Endothelial cell (in vitro differentiated cells): ENCODE data around the gene GNA12. TPM values are rescaled to one million over a fixed set of nuclear protein-coding genes. Genes with fewer than 3 reads are reported as not detected.
"Not testable (repeated sequence)": the region's sequence is repeated elsewhere in the genome, so short reads cannot be mapped to it uniquely, and the experiment has no call there.

Experiments
- DNase-seq: peaks from one replicate; pipeline ENCODE4 v3.0.0; 2021; ENCODE audit warnings: low spot score
- H3K27ac Mint-ChIP-seq: one replicate; pipeline ENCODE4 v1.8.0; 2021; ENCODE audit warnings: mixed read lengths, inconsistent platforms; ENCODE audit not compliant: unreplicated experiment
- H3K27me3 Mint-ChIP-seq: one replicate; pipeline ENCODE4 v1.8.0; 2021; ENCODE audit warnings: mild to moderate bottlenecking, moderate library complexity, mixed read lengths, inconsistent platforms; ENCODE audit not compliant: unreplicated experiment
- H3K36me3 Mint-ChIP-seq: one replicate; pipeline ENCODE4 v1.8.0; 2021; ENCODE audit warnings: mild to moderate bottlenecking, low read depth, mixed read lengths, inconsistent platforms; ENCODE audit not compliant: unreplicated experiment
- H3K4me1 Mint-ChIP-seq: one replicate; pipeline ENCODE4 v1.8.0; 2021; ENCODE audit warnings: mild to moderate bottlenecking, mixed read lengths, inconsistent platforms; ENCODE audit not compliant: unreplicated experiment
- H3K4me3 Mint-ChIP-seq: one replicate; pipeline ENCODE4 v1.8.0; 2021; ENCODE audit warnings: mild to moderate bottlenecking, mixed read lengths, inconsistent platforms; ENCODE audit not compliant: unreplicated experiment
- H3K9me3 Mint-ChIP-seq: one replicate; pipeline ENCODE4 v1.8.0; 2021; ENCODE audit warnings: mixed read lengths, inconsistent platforms; ENCODE audit not compliant: unreplicated experiment
- total RNA-seq: library from RNA; stranded (reverse); fragmentation: NEBNext Ultra II Directional; extraction: Animal tissue kit (Norgen Biotek cat#: 25700); gene quantifications from one replicate; pipeline ENCODE4 v1.2.1, GENCODE V29; 2021; ENCODE audit not compliant: unreplicated experiment
- TF ChIP-seq, protein P1 (sequence below): fragments of 200-600 bp; sonication (generic); IDR thresholded peaks from one replicate; pipeline ENCODE4 v1.5.0; 2021; ENCODE audit warnings: antibody characterized with exemption; ENCODE audit not compliant: unreplicated experiment

GNA12 gene
- total RNA-seq, 1 donor from 2014 or later = 105 TPM

DNA sequence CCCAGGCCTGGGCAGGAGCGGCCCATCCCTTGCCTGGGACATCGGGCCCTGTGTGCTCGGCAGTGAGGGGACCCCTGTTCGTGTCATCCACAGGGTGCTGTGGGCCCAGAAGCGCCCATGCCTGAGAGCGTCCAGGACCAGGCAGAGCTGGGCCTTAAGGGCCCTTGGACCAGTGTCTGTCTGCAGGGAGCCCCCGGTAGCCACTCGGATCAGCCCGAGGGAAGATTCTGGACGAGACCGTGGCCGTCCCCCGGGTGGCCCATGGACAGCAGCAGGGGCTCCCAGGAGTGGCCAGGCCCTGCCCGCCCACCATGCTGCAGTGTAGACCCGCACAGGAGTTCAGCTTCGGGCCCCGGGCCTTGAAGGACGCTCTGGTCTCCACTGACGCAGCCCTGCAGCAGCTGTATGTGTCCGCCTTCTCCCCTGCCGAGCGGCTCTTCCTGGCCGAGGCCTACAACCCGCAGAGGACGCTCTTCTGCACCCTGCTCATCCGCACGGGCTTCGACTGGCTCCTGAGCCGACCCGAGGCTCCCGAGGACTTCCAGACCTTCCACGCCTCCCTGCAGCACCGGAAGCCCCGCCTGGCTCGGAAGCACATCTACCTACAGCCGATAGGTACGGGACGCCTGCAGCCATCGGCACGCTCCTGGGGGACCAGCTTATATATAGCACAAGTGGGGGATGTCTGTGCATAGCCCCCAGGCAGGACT lies 143.8 kb downstream of the GNA12 start:
- TF ChIP-seq, protein P1, sequence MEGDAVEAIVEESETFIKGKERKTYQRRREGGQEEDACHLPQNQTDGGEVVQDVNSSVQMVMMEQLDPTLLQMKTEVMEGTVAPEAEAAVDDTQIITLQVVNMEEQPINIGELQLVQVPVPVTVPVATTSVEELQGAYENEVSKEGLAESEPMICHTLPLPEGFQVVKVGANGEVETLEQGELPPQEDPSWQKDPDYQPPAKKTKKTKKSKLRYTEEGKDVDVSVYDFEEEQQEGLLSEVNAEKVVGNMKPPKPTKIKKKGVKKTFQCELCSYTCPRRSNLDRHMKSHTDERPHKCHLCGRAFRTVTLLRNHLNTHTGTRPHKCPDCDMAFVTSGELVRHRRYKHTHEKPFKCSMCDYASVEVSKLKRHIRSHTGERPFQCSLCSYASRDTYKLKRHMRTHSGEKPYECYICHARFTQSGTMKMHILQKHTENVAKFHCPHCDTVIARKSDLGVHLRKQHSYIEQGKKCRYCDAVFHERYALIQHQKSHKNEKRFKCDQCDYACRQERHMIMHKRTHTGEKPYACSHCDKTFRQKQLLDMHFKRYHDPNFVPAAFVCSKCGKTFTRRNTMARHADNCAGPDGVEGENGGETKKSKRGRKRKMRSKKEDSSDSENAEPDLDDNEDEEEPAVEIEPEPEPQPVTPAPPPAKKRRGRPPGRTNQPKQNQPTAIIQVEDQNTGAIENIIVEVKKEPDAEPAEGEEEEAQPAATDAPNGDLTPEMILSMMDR = no peak
- H3K9me3 Mint-ChIP-seq = no peaks in the 10 kb centered on the region
- peaks cover 3% of the 10 kb centered on the region for H3K4me1 Mint-ChIP-seq
- H3K27ac Mint-ChIP-seq = no peak overlapping the region
- no peaks in the 10 kb centered on the region for H3K36me3 Mint-ChIP-seq
- no peak overlapping the region for H3K4me3 Mint-ChIP-seq
- peaks cover 17% of the 10 kb centered on the region for H3K27me3 Mint-ChIP-seq
- DNase-seq = no peak

DNA sequence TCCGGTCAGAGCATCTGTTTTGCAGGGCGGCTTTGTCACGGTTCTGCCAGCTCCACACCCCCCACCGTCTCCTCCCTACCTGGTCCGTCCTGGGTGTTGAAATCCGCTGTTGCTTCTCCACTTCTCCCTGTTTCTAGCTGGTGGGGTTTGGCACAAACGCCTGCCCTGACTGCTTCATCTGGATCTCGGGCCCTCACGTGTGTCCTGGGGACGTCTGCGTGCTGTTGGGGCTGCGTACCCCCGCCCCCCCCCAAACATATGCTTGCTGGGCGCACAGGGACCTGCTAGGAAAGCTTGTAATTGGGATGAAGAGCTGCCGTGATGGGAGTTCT lies 144.9 kb downstream of the GNA12 start:
- Mint-ChIP-seq H3K36me3 (no peaks in the 10 kb centered on the region), H3K9me3 (no peaks in the 10 kb centered on the region), H3K4me1 (peaks cover 3% of the 10 kb centered on the region), H3K27ac (no peak overlapping the region), H3K4me3 (no peak overlapping the region), H3K27me3 (peaks cover 17% of the 10 kb centered on the region)
- TF ChIP-seq, protein P1 = no peak
- DNase-seq = no peak

DNA sequence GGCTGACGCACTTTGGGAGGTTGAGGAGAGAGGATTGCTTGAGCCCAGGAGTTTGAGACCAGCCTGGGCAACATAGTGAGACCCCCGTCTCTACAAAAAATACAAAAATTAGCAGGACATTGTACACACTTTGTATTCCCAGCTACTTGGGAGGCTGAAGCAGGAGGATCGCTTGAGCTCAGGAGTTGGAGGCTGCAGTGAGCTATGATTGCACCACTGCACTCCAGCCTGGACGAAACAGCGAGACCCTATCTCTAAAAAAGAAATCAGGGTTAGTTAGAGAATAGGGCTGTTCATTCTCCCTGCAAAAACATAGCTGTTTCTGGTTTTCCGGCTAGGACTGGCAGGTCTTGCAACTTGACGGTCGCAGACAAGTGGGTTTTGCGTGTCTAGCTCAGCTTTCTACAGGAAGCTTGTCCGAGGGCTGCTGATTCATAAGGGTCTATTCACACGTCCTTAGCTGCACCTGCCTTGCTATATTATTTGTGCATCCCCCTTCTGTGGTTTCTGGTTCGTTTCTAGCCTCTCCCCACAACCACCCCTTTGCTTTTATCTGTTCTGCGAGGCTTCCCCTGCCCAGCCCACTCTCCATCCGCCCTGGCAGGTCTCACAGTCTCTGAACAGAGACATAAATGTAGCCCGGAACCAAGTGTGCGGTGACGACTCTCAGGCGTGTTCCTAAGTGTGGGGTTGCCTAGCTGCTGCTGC lies 145.4 kb downstream of the GNA12 start:
- DNase-seq = no peak
- TF ChIP-seq, protein P1 = no peak
- H3K4me1 Mint-ChIP-seq = peaks cover 3% of the 10 kb centered on the region
- H3K4me3 Mint-ChIP-seq = no peak overlapping the region
- no peak overlapping the region for H3K27ac Mint-ChIP-seq
- peaks cover 17% of the 10 kb centered on the region for H3K27me3 Mint-ChIP-seq
- no peaks in the 10 kb centered on the region for H3K36me3 Mint-ChIP-seq
- no peaks in the 10 kb centered on the region for H3K9me3 Mint-ChIP-seq

DNA sequence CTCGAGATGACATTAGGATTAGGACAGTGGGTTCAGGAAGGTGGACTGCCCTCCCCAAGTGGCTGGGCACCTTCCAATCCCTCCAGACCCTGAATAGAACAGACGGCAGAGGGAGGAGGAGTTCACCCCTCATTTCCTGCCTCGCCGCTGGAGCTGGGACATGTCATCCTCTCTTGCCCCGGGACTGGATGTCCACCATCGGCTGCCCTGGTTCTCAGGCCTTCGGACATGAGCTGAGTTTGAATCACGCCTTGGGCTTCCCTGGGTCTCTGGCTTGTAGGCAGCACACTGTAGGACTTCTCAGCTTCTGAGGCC lies 150.0 kb downstream of the GNA12 start:
- H3K4me1 Mint-ChIP-seq, H3K36me3 Mint-ChIP-seq, DNase-seq, H3K9me3 Mint-ChIP-seq, H3K4me3 Mint-ChIP-seq, H3K27ac Mint-ChIP-seq: not testable (repeated sequence)
- peaks cover 11% of the 10 kb centered on the region for H3K27me3 Mint-ChIP-seq

DNA sequence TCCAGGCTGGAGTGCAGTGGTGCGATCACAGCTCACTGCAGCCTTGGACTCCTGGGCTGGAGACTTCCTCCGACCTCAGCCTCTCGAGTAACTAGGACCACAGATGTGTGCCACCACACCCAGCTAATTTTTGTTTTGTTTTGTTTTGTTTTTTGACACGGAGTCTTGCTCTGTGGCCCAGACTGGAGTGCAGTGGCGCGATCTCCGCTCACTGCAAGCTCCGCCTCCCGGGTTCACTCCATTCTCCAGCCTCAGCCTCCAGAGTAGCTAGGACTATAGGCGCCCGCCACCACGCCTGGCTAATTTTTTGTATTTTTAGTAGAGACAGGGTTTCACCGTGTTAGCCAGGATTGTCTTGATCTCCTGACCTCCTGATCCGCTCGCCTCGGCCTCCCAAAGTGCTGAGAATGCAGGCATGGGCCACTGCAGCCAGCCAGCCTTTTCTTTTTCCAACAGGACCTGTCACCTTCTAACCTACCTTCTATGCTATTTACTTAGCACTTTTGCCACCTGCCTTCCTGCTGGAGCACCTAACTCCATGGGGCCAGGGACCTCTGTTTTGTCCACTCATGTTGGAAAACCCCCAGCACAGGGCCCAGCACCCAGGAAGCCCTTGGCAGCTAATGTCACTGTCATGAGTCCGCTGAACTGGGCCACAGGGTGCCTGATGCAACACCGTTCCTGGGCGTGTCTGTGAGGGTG lies 150.5 kb downstream of the GNA12 start:
- H3K4me3 Mint-ChIP-seq, H3K27ac Mint-ChIP-seq, H3K36me3 Mint-ChIP-seq: not testable (repeated sequence)

DNA sequence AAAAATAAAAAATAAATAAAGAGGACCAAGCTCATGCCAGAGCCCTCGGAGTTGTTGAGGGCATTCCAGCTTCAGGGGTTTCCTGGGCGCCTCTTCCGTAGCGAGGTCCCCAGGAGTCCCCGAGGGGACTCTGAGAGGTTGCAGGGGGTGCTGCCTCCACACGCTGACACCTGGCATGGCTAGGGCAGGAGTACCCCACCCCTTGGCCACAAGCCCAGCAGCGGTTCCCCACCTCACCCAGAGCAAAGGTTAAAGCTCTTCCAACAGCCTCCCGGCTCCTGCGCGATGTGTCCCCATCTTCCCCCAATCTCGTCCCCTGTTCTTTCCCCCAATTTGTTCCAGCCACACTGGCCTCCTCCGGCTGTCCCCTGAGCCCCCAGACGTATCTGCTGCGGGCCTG lies 151.6 kb downstream of the GNA12 start:
- TF ChIP-seq, protein P1 = no peak
- Mint-ChIP-seq H3K4me3 (no peak overlapping the region), H3K4me1 (peaks cover 11% of the 10 kb centered on the region), H3K27me3 (peaks cover 10% of the 10 kb centered on the region), H3K36me3 (no peaks in the 10 kb centered on the region), H3K27ac (no peak overlapping the region), H3K9me3 (no peaks in the 10 kb centered on the region)
- no peak for DNase-seq

More for the DNA sequence above, 150.5 kb downstream of the GNA12 start:
- peaks cover 11% of the 10 kb centered on the region for H3K4me1 Mint-ChIP-seq
- H3K27me3 Mint-ChIP-seq = peaks cover 14% of the 10 kb centered on the region
- not testable (repeated sequence) for H3K9me3 Mint-ChIP-seq, DNase-seq

DNA sequence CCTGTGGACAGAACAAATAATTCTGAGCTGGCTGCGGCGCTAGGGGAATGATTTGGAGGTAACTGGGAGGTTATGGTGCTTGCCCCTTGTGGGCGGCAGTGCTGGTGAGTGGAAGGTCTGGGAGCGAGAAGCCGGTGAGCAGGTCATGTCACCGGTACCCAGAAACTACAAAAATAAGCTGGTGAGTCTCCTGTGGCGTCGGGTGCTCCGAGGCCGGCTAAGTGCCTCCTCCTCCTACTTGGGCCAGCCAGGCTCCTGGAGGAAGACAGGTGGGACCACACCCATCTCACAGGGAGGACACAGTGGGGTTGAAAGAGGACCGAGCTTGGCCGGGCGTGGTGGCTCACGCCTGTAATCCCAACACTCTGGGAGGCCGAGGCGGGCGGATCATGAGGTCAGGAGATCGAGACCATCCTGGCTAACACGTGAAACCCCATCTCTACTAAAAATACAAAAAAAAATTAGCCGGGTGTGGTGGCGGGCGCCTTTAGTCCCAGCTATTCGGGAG lies 152.1 kb downstream of the GNA12 start:
- H3K36me3 Mint-ChIP-seq, DNase-seq, H3K4me3 Mint-ChIP-seq, H3K9me3 Mint-ChIP-seq: not testable (repeated sequence)
- Mint-ChIP-seq H3K27ac (peak overlapping the region; percentile 13), H3K4me1 (peaks cover 11% of the 10 kb centered on the region), H3K27me3 (peaks cover 13% of the 10 kb centered on the region)
